ENCODE results near the gene SGO1. TPM values are rescaled to one million over a fixed set of nuclear protein-coding genes. Genes with fewer than 3 reads are reported as not detected.
A peak's percentile ranks its signal among the peaks of the same experiment; 100 is the strongest.

Gene SGO1
- polyA plus RNA-seq, 1 donor (not counting 4 experiments of a cell fraction or from before 2014, with no cell fraction given): 3.4 TPM

GRCh38 chr3:20186600-20187004 is 596 bp upstream of the SGO1 start:
- dilution Hi-C loops (cut with MboI; ENCODE audit: extremely low pct_ligation_motif_present, low sequenced_read_pairs): no loop called here
- H3K79me2 ChIP-seq (ENCODE audit: control insufficient read depth, insufficient read depth, low read length): peaks cover 19% of the 10 kb centered on the region
- H3K4me2 ChIP-seq (ENCODE audit: control insufficient read depth, extremely low read depth, insufficient read depth, low read depth, low read length): peak overlapping the region; percentile 92
- no peaks in the 10 kb centered on the region for H3K27me3 ChIP-seq (ENCODE audit: control insufficient read depth, extremely low read depth, insufficient read depth, low read length)
- TF ChIP-seq, protein P1, sequence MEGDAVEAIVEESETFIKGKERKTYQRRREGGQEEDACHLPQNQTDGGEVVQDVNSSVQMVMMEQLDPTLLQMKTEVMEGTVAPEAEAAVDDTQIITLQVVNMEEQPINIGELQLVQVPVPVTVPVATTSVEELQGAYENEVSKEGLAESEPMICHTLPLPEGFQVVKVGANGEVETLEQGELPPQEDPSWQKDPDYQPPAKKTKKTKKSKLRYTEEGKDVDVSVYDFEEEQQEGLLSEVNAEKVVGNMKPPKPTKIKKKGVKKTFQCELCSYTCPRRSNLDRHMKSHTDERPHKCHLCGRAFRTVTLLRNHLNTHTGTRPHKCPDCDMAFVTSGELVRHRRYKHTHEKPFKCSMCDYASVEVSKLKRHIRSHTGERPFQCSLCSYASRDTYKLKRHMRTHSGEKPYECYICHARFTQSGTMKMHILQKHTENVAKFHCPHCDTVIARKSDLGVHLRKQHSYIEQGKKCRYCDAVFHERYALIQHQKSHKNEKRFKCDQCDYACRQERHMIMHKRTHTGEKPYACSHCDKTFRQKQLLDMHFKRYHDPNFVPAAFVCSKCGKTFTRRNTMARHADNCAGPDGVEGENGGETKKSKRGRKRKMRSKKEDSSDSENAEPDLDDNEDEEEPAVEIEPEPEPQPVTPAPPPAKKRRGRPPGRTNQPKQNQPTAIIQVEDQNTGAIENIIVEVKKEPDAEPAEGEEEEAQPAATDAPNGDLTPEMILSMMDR (optimal IDR thresholded peaks at IDR 0.05 in 1 of 3, IDR thresholded peaks at IDR 0.05 in 1 of 3, conservative IDR thresholded peaks at IDR 0.05 in 1 of 3; ENCODE audit: extremely low read depth in 1 of 3, insufficient read depth in 2 of 3, low read length in 3 of 3): no peak
- no peak for TF ChIP-seq EZH2 (IDR thresholded peaks at IDR 0.05; ENCODE audit: low read length)
- peak overlapping the region; percentile 62 to 88 (median 87) for H3K4me3 ChIP-seq (ENCODE audit: control insufficient read depth in 2 of 3, extremely low read depth in 1 of 3, insufficient read depth in 2 of 3, low read depth in 1 of 3, low read length in 3 of 3)
- H3K9me3 ChIP-seq (ENCODE audit: control insufficient read depth, low read depth, low read length): no peaks in the 10 kb centered on the region
- H3K36me3 ChIP-seq (ENCODE audit: control insufficient read depth in 2 of 2, extremely low read depth in 1 of 2, insufficient read depth in 2 of 2, low read length in 2 of 2): no peaks in the 10 kb centered on the region
- H3K4me1 ChIP-seq (ENCODE audit: control insufficient read depth, extremely low read depth, insufficient read depth, low read length): peaks cover 10% of the 10 kb centered on the region
- H3K9ac ChIP-seq (ENCODE audit: control insufficient read depth, extremely low read depth, insufficient read depth, low read length): peak overlapping the region; percentile 88
- no peaks in the 10 kb centered on the region for H4K20me1 ChIP-seq (ENCODE audit: control insufficient read depth, extremely low read depth, insufficient read depth, low read length)
- no peaks in the 10 kb centered on the region for H3K9me1 ChIP-seq (ENCODE audit: control insufficient read depth, extremely low read depth, insufficient read depth, low read length)
- DNase-seq (ENCODE audit: low read depth, low spot score) (no peak), FAIRE-seq (no peak)
- peak overlapping the region; percentile 87 for H3K27ac ChIP-seq (ENCODE audit: control insufficient read depth, insufficient read depth, low read length)
- H2AFZ ChIP-seq (ENCODE audit: control insufficient read depth, low read length): peak overlapping the region; percentile 89

- Histone ChIP-seq H3K4me3 (ENCODE audit: control insufficient read depth in 2 of 3, extremely low read depth in 1 of 3, insufficient read depth in 2 of 3, low read depth in 1 of 3, low read length in 3 of 3) (peak overlapping the region; percentile 62 to 88 (median 88)), H3K27ac (ENCODE audit: control insufficient read depth, insufficient read depth, low read length) (peak overlapping the region; percentile 87), H3K9me1 (ENCODE audit: control insufficient read depth, extremely low read depth, insufficient read depth, low read length) (no peaks in the 10 kb centered on the region), H4K20me1 (ENCODE audit: control insufficient read depth, extremely low read depth, insufficient read depth, low read length) (no peaks in the 10 kb centered on the region), H3K9ac (ENCODE audit: control insufficient read depth, extremely low read depth, insufficient read depth, low read length) (peak overlapping the region; percentile 88), H2AFZ (ENCODE audit: control insufficient read depth, low read length) (peak overlapping the region; percentile 99), H3K4me2 (ENCODE audit: control insufficient read depth, extremely low read depth, insufficient read depth, low read depth, low read length) (peak overlapping the region; percentile 82), H3K4me1 (ENCODE audit: control insufficient read depth, extremely low read depth, insufficient read depth, low read length) (peaks cover 10% of the 10 kb centered on the region), H3K36me3 (ENCODE audit: control insufficient read depth in 2 of 2, extremely low read depth in 1 of 2, insufficient read depth in 2 of 2, low read length in 2 of 2) (no peaks in the 10 kb centered on the region), H3K9me3 (ENCODE audit: control insufficient read depth, low read depth, low read length) (no peaks in the 10 kb centered on the region), H3K27me3 (ENCODE audit: control insufficient read depth, extremely low read depth, insufficient read depth, low read length) (no peaks in the 10 kb centered on the region), H3K79me2 (ENCODE audit: control insufficient read depth, insufficient read depth, low read length) (peaks cover 19% of the 10 kb centered on the region)
- TF ChIP-seq, protein P1 (optimal IDR thresholded peaks at IDR 0.05 in 1 of 3, IDR thresholded peaks at IDR 0.05 in 1 of 3, conservative IDR thresholded peaks at IDR 0.05 in 1 of 3; ENCODE audit: extremely low read depth in 1 of 3, insufficient read depth in 2 of 3, low read length in 3 of 3): no peak
- TF ChIP-seq EZH2 (IDR thresholded peaks at IDR 0.05; ENCODE audit: low read length): no peak
- no peak for FAIRE-seq
- no peak for DNase-seq (ENCODE audit: low read depth, low spot score)
- dilution Hi-C loops (cut with MboI; ENCODE audit: extremely low pct_ligation_motif_present, low sequenced_read_pairs): no loop called here
Observed at GRCh38 chr3:20185331-20185678, 701 bp downstream of the SGO1 start.

Data from keratinocyte (primary cell).